K562 (cell line): Measurements from ENCODE around the gene THRSP. TPM values are rescaled to one million over a fixed set of nuclear protein-coding genes. Genes with fewer than 3 reads are reported as not detected.

Experiments
- ATAC-seq: fragments of 200-7000 bp; cut with Tn5 transposase; 3 replicates; pipeline ENCODE4 v1.9.1; 2020; ENCODE audit warnings: moderate library complexity
- BruUV-seq: library from RNA; stranded (reverse); fragments of 400-500 nt; replicated peaks from 2 replicates; lab custom pipeline; 2021; lab: Mats Ljungman, UMichigan
- CTCF ChIA-PET: fragments of 300-600 bp; formaldehyde crosslinking; extraction: SDS; loops from one replicate; lab custom pipeline; 2021; ENCODE audit warnings: low intra/inter-chr PET ratio; lab: Yijun Ruan, JAX
- POLR2A ChIA-PET: fragments of 300-600, 350-650 bp; sonication (Branson Sonifier 250); formaldehyde crosslinking; extraction: SDS; loops from one replicate; lab custom pipeline; 2021; ENCODE audit warnings: antibody characterized with exemption, inconsistent platforms; lab: Yijun Ruan, JAX
- DNase-seq, 4 experiments: peaks; one replicate each; pipeline versions ENCODE4 v3.0.0 to v3.0.0-alpha.2; 2011 to 2018; ENCODE audit warnings: low spot score in 3 of 4, mixed read lengths in 3 of 4; ENCODE audit errors: extremely low read depth in 1 of 4
- FAIRE-seq: peaks from 2 replicates; lab custom pipeline; 2011; peaks lifted over from hg19 to GRCh38; lab: Jason Lieb, UNC
- H2AFZ ChIP-seq: 2 replicates; pipeline ENCODE4 v1.6.0; 2011; ENCODE audit warnings: low read depth, low read length, control low read depth, inconsistent platforms
- H3K27ac ChIP-seq: fragments of 200-600 bp; 3 replicates; pipeline ENCODE4 v1.8.0; 2011; ENCODE audit warnings: low read depth, mild to moderate bottlenecking, control low read depth, inconsistent platforms, low read length, moderate library complexity, mixed read lengths; ENCODE audit errors: extremely low read depth
- H3K27me3 ChIP-seq, 2 experiments: fragments of 300-600 bp in 1 of 2; 2 replicates in 1 of 2; 3 replicates in 1 of 2; pipeline versions ENCODE4 v1.6.0 to v1.8.0; 2011; ENCODE audit warnings: inconsistent platforms in 2 of 2, low read length in 2 of 2, mild to moderate bottlenecking in 1 of 2, mixed read lengths in 1 of 2, moderate library complexity in 1 of 2; ENCODE audit not compliant: control insufficient read depth in 2 of 2, insufficient read depth in 2 of 2
- H3K36me3 ChIP-seq: fragments of 300-600 bp; 3 replicates; pipeline ENCODE4 v1.8.0; 2011; ENCODE audit warnings: mild to moderate bottlenecking, low read length, inconsistent platforms; ENCODE audit not compliant: control insufficient read depth, insufficient read depth
- H3K4me1 ChIP-seq, 2 experiments: fragments of 200-600 bp in 1 of 2; replicated peaks in 1 of 2; 2 replicates in 1 of 2; 3 replicates in 1 of 2; pipeline versions ENCODE4 v1.5.1 to v1.8.0; 2011; ENCODE audit warnings: inconsistent platforms in 2 of 2, low read length in 2 of 2, mild to moderate bottlenecking in 1 of 2, mixed read lengths in 1 of 2, moderate library complexity in 1 of 2; ENCODE audit not compliant: control insufficient read depth in 2 of 2, insufficient read depth in 2 of 2
- H3K4me2 ChIP-seq: 2 replicates; pipeline ENCODE4 v1.6.1; 2011; ENCODE audit warnings: low read length, control low read depth, inconsistent platforms, mixed read lengths; ENCODE audit not compliant: insufficient read depth
- H3K4me3 ChIP-seq: fragments of 200-600 bp; sonication (generic), shearing (Covaris generic); 2 replicates; pipeline ENCODE4 v1.5.1; 2016; ENCODE audit warnings: control low read depth, inconsistent platforms
- H3K79me2 ChIP-seq: fragments of 200-600 bp; 3 replicates; pipeline ENCODE4 v1.8.0; 2011; ENCODE audit warnings: low read length, inconsistent platforms; ENCODE audit not compliant: control insufficient read depth, insufficient read depth
- H3K9ac ChIP-seq, 2 experiments: 2 replicates each; pipeline versions ENCODE4 v1.6.0 to v1.6.1; 2011; ENCODE audit warnings: low read depth in 2 of 2, low read length in 2 of 2, control low read depth in 1 of 2, inconsistent platforms in 1 of 2, mild to moderate bottlenecking in 1 of 2, mixed read lengths in 1 of 2; ENCODE audit not compliant: insufficient read depth in 1 of 2
- H3K9me1 ChIP-seq: one replicate; pipeline ENCODE4 v1.6.0; 2011; ENCODE audit warnings: inconsistent platforms, mild to moderate bottlenecking, low read length, moderate library complexity; ENCODE audit not compliant: control insufficient read depth, insufficient read depth
- H3K9me3 ChIP-seq: replicated peaks from 2 replicates; pipeline ENCODE4 v1.5.1; 2011; ENCODE audit warnings: low read depth, low read length, inconsistent platforms; ENCODE audit not compliant: control insufficient read depth, insufficient read depth
- H4K20me1 ChIP-seq: replicated peaks from 2 replicates; pipeline ENCODE4 v1.6.1; 2011; ENCODE audit warnings: low read length, inconsistent platforms, mixed read lengths; ENCODE audit not compliant: control insufficient read depth, insufficient read depth
- ATF3 ChIP-seq, 2 experiments: fragments of 450-650 bp in 1 of 2; sonication (generic) in 1 of 2; formaldehyde crosslinking in 1 of 2; IDR thresholded peaks in 1 of 2; conservative IDR thresholded peaks in 1 of 2; 2 replicates each; pipeline versions ENCODE4 v1.6.1 to v1.8.1; 2016 to 2023; ENCODE audit warnings: mild to moderate bottlenecking in 2 of 2, moderate library complexity in 2 of 2, inconsistent platforms in 1 of 2, missing genetic modification reagents in 1 of 2
- BRCA1 ChIP-seq, 2 experiments: fragments of 450-650 bp in 1 of 2; sonication (generic) in 1 of 2; formaldehyde crosslinking in 1 of 2; IDR thresholded peaks; 2 replicates each; pipeline versions ENCODE4 v1.5.0 to v1.6.1; 2017 to 2020; ENCODE audit warnings: mild to moderate bottlenecking in 1 of 2, missing genetic modification reagents in 1 of 2
- GMEB1 ChIP-seq: fragments of 250-450 bp; sonication (Bioruptor Pico); IDR thresholded peaks from 2 replicates; pipeline ENCODE4 v1.4.0; 2020; ENCODE audit warnings: mild to moderate bottlenecking
- MEIS2 ChIP-seq: fragments of 450-650 bp; IDR thresholded peaks from 2 replicates; pipeline ENCODE4 v1.6.1; 2014; ENCODE audit warnings: mild to moderate bottlenecking; ENCODE audit not compliant: partially characterized antibody
- NFE2 ChIP-seq: IDR thresholded peaks from 2 replicates; pipeline ENCODE4 v1.6.1; 2014; ENCODE audit warnings: antibody characterized with exemption, low read depth
- NFIX ChIP-seq: fragments of 250-450 bp; sonication (Bioruptor Pico); IDR thresholded peaks from 2 replicates; pipeline ENCODE4 v1.4.0; 2020; ENCODE audit warnings: low read depth, mild to moderate bottlenecking, moderate library complexity
- NONO ChIP-seq, 2 experiments: fragments of 200-400 bp in 1 of 2; fragments of 450-650 bp in 1 of 2; formaldehyde crosslinking in 1 of 2; IDR thresholded peaks; 2 replicates each; pipeline ENCODE4 v1.6.1; 2017; ENCODE audit warnings: low read depth in 2 of 2, mild to moderate bottlenecking in 2 of 2, moderate library complexity in 2 of 2, low read length in 1 of 2
- PHB ChIP-seq: fragments of 250-450 bp; sonication (Bioruptor Pico); IDR thresholded peaks from 2 replicates; pipeline ENCODE4 v1.5.0; 2021
- PPARD ChIP-seq: fragments of 250-450 bp; sonication (Bioruptor Pico); IDR thresholded peaks from 2 replicates; pipeline ENCODE4 v1.8.0; 2022; ENCODE audit warnings: inconsistent platforms, mild to moderate bottlenecking, moderate library complexity
- RBM39 ChIP-seq: fragments of 200-400 bp; formaldehyde crosslinking; optimal IDR thresholded peaks from 2 replicates; pipeline ENCODE3; 2018; ENCODE audit warnings: low read depth, low read length
- SMARCC2 ChIP-seq: fragments of 450-650 bp; IDR thresholded peaks from 2 replicates; pipeline ENCODE4 v1.6.1; 2017; ENCODE audit warnings: antibody characterized with exemption, moderate library complexity, mild to moderate bottlenecking, low read depth
- TBP ChIP-seq: optimal IDR thresholded peaks from 2 replicates; pipeline ENCODE3; 2011; ENCODE audit warnings: low read depth, low read length, improper control_type of control experiment
- ZBTB12 ChIP-seq: fragments of 250-450 bp; sonication (Bioruptor Pico); IDR thresholded peaks from 2 replicates; pipeline ENCODE4 v1.4.0; 2020
- ZNF354B ChIP-seq: fragments of 250-450 bp; sonication (Bioruptor Pico); IDR thresholded peaks from 2 replicates; pipeline ENCODE4 v1.4.0; 2020
- ZNF589 ChIP-seq: fragments of 200-800 bp; sonication (Bioruptor generic); IDR thresholded peaks from 2 replicates; pipeline ENCODE4 v1.6.1; 2016; ENCODE audit warnings: low read depth, missing genetic modification characterization, missing compliant biosample characterization
- WGBS: fragments of 100-300 bp; shearing (Covaris generic); methylation state at CpG from one replicate; pipeline ENCODE4 v1.1.6; 2016; ENCODE audit warnings: low coverage, mixed read lengths; ENCODE audit not compliant: insufficient coverage; ENCODE audit errors: missing lambda C conversion rate; 5-methylcytosine and 5-hydroxymethylcytosine counted together
- in situ Hi-C: fragments of 300-500 bp; cut with MboI; formaldehyde crosslinking; loops from 4 replicates; pipeline ENCODE4 v1.15.0; 2018; ENCODE audit warnings: inconsistent platforms, mixed read lengths
- intact Hi-C: fragments of 100-400 bp; cut with micrococcal nuclease; formaldehyde crosslinking; loops from 2 replicates; pipeline ENCODE4 v1.14.2; 2022
- polyA plus RNA-seq, 8 experiments: library from polyadenylated mRNA; depleted of rRNA in 4 of 8; stranded (reverse) in 5 of 8; unstranded in 3 of 8; fragments of >200 nt; fragmentation: Nextera tagmentation in 2 of 8; fragmentation: Illumina TruSeq in 1 of 8; extraction: Ambion mirVana in 2 of 8; extraction: Trizol in 1 of 8; gene quantifications; 2 replicates each; pipeline versions ENCODE4 v1.2.1 to v1.2.3, GENCODE V29; 2011 to 2014; ENCODE audit warnings: inconsistent platforms in 1 of 8, missing spikeins in 1 of 8
- total RNA-seq, 7 experiments: library from RNA; depleted of rRNA in 6 of 7; stranded (reverse); fragments of >200 nt in 6 of 7; fragmentation: Illumina TruSeq in 2 of 7; extraction: Trizol in 2 of 7; gene quantifications; 2 replicates each; pipeline versions ENCODE4 v1.2.1 to v1.2.3, GENCODE V29; 2011 to 2021; ENCODE audit warnings: low replicate concordance in 1 of 7

THRSP gene
- total and polyA plus RNA-seq, 9 of the 15 experiments (the other 6 are each of a cell fraction or from before 2014, with no cell fraction given), result 0.23 to 0.56 (median 0.31) TPM; not detected in 2

GRCh38 chr11:78061921-78062311, 1.7 kb upstream of the THRSP start:
- Histone ChIP-seq H3K4me3 (no peak overlapping the region), H3K9ac (peak overlapping the region in 1 of 2 experiments; percentile 83; a peak in 1 of 4 replicates), H3K4me2 (no peak overlapping the region), H3K9me1 (no peaks in the 10 kb centered on the region), H4K20me1 (no peaks in the 10 kb centered on the region), H3K27me3 (no peaks in the 10 kb centered on the region), H3K36me3 (no peaks in the 10 kb centered on the region; the same call in 2 of the 3 replicates), H3K27ac (peak overlapping the region; percentile 14; the same call in 1 of the 3 replicates), H3K79me2 (no peaks in the 10 kb centered on the region), H3K4me1 (peaks cover 13 to 28% of the 10 kb centered on the region in 2 experiments), H2AFZ (peak overlapping the region; percentile 10; the same call in 1 of the 2 replicates), H3K9me3 (no peaks in the 10 kb centered on the region)
- POLR2A ChIA-PET, result interaction anchor here (0.6 to 2.4 kb wide), 6 partner anchors 8 to 17 kb away, joined by 3 to 7 read pairs (median 3); partner anchors contain the start of gene NDUFC2
- CTCF ChIA-PET, result no interaction called here
- ATAC-seq (peak; percentile 78), FAIRE-seq (peak; percentile 89), DNase-seq (peak; percentile 57 to 64 (median 60))
- 21% methylated on average over 4 of the region's 4 CpGs for WGBS
- BruUV-seq, result no TSS peak
- intact Hi-C loops (no loop called here), in situ Hi-C loops (no loop called here)
- TF ChIP-seq RBM39, result no peak
- TF ChIP-seq GMEB1 (CRISPR knock-in tag), result no peak
- no peak for TF ChIP-seq ZNF589
- peak; percentile 47; the same call in 1 of the 2 replicates for TF ChIP-seq NFE2
- TF ChIP-seq MEIS2, result peak; percentile 21
- no peak for TF ChIP-seq PPARD (CRISPR knock-in tag)
- no peak for TF ChIP-seq ZBTB12 (CRISPR knock-in tag)
- no peak for TF ChIP-seq SMARCC2
- no peak for TF ChIP-seq ZNF354B
- TF ChIP-seq NFIX, result no peak
- TF ChIP-seq PHB (CRISPR knock-in tag), result no peak
- TF ChIP-seq BRCA1 (IDR thresholded peaks at IDR 0.05), result no peak
- TF ChIP-seq BRCA1 (CRISPR knock-in tag; IDR thresholded peaks at IDR 0.05), result no peak
- TF ChIP-seq ATF3 (IDR thresholded peaks at IDR 0.05), result no peak
- TF ChIP-seq ATF3 (CRISPR knock-in tag; conservative IDR thresholded peaks at IDR 0.05), result no peak
- no peak for TF ChIP-seq TBP
- no peak for TF ChIP-seq NONO (IDR thresholded peaks at IDR 0.05; ENCODE audit: low read depth in 2 of 2, low read length in 1 of 2)
